Ecto neural progenitor cell (in vitro differentiated cells): ENCODE measurements around the gene TMEM51.

ENCODE experiments used
- DNase-seq: peaks from one replicate; pipeline ENCODE4 v3.0.0-alpha.2; 2018; ENCODE audit warnings: low spot score

Gene TMEM51

GRCh38 chr1:15177710-15178166 is 24.2 kb downstream of the TMEM51 start:
- no peak for DNase-seq

GRCh38 chr1:15178571-15179484 is 25.3 kb downstream of the TMEM51 start:
- no peak for DNase-seq

- no peak for DNase-seq
These were observed 25.9 kb downstream of the TMEM51 start for GRCh38 chr1:15179485-15179883.

GRCh38 chr1:15180189-15180588 is 26.6 kb downstream of the TMEM51 start:
- no peak for DNase-seq

GRCh38 chr1:15180945-15181523 is 27.5 kb downstream of the TMEM51 start:
- DNase-seq = no peak

DNA sequence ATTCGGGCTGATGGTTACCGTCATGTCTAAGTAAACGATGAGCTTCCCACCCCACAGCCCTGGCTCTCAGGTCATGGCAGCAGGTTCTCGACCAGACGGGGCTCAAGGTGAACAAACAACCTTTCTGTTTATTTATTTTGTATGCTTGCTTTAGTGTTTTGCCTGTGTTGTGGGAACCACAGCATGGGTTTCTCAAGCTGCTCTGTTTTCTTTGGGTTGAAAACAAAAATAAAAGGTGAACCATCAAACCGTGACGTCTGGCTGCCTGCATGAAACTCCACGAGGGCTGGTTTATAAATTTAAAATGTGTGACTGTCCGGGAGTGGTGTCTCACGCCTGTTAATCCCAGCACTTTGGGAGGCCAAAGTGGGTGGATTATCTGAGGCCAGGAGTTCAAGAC is 28.0 kb downstream of the TMEM51 start:
- DNase-seq = no peak

DNA sequence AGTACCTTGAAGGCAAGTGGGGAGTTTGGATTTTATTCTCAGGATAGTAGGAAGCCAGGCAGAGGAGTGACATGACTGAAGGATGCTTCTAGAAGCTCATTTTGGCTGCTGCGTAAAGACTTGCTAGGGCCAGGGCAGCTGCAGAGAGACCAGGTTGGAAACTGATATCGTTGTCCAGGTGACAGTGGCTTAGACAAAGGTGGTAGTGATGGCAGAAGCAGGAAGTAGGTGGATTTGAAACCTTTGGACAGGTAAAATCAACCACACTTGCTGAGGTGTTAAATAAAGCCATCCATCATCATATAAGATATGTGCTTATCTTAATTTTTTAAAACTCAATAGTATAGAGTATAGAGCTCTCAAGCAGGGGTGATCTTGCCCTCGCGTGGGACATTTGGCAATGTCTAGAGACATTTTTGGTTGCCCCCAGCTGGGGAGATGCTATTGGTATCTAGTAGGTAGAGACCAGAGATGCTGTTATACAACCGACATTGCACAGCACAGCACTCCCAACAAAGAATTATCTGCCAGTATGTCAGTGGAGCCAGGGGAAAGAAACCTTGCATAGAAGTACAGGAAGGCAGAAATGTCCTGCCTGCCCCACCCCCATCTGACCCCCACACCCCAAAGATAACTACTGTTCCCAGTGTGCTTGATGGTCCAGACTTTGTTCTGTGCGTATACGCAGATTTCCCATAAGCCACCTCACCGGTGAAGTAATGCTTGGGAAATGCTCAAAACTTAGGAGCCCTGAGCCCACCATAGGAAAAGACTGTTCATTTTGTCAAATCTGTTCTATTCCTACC is 31.1 kb downstream of the TMEM51 start:
- no peak for DNase-seq

GRCh38 chr1:15185617-15186016 is 32.1 kb downstream of the TMEM51 start:
- DNase-seq = no peak

DNA sequence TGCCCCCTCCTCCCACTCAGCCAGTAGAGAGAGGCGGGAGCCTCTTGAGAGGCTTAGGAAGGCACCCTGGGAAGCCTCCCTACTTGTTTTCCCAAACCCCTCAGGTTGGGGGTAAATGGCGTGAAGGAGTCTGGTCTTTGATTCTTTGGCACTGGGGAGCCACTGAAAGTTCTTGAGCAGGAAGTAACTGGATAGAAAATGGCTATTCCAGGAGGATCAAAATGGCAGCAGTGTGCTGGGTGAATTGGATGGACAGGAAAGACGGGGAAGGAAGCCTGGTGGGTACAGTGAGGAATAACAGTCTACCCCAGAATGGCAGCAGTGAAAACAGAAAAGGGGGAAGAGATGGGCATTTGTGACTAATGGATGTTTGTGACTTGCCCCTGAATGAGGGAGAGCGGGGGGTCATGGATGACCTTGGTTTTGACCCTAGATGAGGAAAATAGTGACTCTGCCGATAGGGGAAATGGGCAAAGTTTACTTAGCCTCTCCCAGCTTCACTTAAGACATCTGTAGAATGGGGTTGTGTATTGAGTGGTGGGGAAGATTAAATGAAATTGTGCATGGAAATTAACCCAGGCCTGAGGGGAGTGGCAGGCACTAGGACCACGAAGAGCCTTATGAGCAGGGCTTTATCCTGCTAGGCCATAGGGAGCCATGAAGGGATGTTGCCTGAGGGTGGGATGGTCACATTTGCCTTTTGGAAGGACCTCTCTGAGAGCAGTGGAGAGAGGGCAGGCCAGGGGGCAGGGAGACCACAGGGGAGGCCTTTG is 32.7 kb downstream of the TMEM51 start:
- no peak for DNase-seq

- DNase-seq = peak; percentile 62
These were observed 33.3 kb downstream of the TMEM51 start for GRCh38 chr1:15186846-15187151.

DNA sequence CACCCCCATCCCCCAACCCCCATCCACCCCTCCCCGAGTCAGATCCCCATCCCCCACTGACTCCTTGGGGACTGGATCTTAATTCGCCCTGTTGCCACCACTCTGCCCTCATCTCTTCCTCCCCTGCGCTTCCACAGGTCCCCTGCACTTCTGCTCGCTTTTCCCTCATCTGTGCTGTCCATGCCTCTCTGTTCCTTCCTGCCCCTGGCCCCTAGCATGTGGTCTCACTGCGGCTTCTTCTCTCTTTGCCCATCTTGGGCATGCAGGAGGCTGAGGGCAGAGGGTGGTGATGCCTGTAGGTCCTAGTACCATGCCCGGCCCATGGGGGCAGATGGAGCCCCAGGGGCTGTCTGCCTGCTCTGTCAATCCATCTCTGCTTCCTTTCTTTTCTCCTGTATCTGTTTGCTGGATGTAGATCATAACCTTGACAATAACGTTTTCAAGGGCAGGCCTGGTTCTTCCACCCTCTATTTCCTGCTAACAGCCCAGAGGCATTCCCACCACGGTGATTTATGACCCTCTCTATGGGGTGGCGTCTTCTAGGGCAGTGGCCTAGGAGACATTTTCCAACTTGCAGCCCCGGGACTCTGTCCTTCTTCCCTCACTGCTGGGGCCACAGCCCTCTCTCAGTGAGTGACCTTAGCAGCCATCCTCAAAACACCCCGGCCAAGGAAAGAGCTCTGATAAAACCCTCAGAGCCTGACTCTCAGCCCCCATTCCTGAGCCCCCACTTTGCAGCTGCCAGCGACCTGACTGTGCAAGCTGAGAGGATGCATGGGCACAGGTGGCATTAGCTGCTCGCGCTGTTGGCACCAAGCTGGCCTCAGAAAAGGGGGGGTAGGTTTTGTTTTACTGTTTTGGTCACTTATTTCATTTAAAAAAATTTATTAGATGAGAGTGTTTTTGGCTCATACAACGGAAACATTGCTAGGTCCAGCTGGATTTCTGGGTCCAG is 33.9 kb downstream of the TMEM51 start:
- no peak for DNase-seq

DNA sequence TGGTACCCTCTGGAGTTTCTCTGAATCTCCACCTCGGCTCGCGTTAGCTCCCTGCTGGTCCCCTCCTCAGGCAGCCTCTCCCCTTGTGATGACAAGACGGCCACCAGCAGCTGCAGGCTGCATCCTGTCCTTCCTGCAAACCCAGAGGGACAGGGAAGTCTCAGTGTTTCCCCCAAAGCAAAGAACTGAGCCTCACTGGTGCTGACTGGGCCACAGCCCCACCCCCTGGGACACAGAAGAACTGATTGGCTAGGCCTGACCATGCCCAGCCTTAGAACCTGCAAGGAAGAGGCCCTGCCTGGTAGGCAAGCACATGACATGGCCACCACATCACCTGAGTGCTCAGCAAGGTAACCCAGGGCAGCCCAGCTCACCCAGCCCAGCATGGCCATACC is 34.6 kb downstream of the TMEM51 start:
- no peak for DNase-seq

DNA sequence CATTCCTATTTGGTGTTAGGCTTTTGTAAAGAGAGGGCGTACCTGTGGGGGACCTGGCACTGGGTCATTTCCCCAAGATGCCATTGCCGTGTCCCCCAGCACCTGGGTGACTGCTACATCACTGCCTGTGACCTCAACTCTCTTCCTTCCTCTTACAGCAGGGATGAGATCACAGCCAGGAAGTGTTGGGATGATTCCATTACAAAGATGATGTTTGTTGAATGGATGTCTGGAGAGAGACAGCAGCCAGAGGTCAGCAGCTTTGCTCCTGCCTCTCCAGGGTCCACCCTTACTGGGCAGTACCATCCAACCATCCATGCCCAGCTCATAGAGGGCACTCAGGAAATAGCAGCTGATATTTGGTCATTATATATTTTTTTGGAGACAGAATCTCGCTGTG is 35.1 kb downstream of the TMEM51 start:
- no peak for DNase-seq

DNA sequence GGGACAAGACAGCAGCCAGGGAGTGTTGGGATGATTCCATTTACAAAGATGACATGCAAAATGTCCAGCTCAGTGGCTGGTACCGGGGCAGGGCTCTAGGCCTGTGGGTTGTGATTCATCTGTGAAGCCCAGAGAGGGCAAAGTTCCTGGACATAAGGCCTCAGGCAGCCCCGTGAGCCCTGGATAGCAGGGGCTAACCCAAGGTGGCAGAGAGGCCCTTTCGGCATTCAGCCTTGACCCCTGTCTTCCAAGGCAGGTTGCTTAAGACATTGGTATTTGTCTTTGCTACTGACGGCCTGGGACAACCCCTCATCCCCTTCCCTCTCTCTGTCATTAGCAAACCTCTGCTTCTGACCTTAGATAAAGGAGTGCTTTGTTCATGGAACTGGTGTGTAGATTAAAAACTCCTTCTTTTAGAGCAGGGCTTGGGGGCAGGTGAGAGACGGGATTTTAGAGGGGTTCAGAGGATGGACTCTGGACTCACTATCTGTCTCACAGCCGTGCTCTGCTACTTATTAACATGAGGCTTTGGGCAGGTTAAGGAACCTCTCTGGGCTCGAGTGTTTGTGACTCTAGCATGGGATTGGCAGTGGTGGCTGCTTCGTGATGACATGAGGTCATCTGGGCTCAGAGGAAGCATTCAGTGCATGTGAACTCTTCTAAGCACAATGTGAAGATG is 36.3 kb downstream of the TMEM51 start:
- no peak for DNase-seq

DNA sequence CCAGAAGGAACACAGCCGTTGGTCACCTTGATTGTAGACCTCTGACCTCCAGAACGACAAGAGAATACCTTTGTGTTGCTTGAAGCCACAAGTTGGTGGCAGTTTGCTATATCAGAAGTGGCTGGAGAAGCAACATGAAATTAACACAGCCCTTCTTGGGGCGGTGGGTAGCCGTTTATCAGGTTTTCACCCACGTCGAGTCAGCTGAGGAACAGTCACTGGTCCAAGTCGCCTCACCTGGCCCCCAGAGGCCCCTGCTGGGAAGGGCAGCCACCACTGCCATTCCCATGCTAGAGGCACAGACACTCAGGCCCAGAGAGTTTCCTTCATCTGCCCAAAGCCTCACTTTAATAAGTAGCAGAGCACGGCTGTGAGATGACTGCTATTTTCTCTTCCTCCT is 37.7 kb downstream of the TMEM51 start:
- no peak for DNase-seq

- DNase-seq = no peak
These were observed 38.2 kb downstream of the TMEM51 start for GRCh38 chr1:15191770-15192169.

GRCh38 chr1:15192916-15193550 is 39.5 kb downstream of the TMEM51 start:
- no peak for DNase-seq

DNA sequence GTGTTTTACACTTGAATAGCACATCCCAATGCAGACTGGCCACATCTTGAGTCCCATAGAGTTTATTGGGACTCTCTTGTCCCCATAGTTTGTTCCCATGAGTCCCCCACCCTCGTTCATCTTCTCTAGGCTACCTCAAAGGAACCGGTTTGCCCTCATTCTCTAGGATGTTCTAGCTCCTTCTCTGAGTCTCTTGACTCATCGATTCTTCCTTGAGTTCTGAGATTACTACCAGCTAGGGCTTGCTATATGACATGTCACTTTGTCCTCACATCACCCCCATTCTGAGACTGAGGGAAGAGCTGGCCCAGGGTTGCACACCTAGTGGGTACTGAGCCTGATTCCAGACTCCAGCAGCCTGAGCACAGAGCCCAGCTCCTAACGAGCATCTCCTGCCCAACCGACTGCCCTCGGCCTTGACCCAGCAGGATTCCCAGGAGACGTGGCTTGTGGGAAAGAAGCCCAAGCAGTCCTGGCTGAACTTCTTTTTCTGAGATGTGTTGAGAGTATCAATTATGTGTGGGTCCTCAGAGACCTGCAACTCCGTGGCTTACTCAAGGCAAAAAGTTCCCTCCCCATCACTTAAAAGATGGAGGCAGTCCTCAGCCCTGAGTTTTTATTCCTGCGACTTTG is 42.0 kb downstream of the TMEM51 start:
- no peak for DNase-seq

DNA sequence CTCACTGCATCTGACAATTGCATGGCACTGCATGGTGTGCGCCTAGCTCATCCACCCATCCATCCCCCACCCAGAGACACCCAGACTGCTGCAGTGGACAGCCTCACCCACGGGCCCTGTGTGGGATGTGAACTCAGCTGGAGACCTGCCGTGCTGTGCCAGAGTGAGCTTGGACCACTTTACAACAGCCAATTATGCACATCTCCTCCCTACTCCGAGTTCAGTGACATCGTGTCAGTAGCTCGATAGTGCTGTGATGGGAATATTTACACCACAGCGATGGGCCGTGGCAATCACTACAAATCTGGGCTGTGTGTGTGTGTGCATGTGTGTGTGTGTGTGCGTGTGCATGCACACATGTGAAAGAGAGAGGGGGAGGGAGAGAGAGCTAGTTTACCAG is 42.5 kb downstream of the TMEM51 start:
- no peak for DNase-seq
